ENCODE measurements around the gene SKAP1.
A peak's percentile ranks its signal among the peaks of the same experiment; 100 is the strongest.
"Not testable (repeated sequence)": the region's sequence is repeated elsewhere in the genome, so short reads cannot be mapped to it uniquely, and the experiment has no call there.

SKAP1 gene

GRCh38 chr17:48440669-48441068 is 10.7 kb upstream of the SKAP1 start:
- Mint-ChIP-seq H3K27me3 (no peaks in the 10 kb centered on the region), H3K4me3 (peak overlapping the region; percentile 53), H3K4me1 (peaks cover 93% of the 10 kb centered on the region), H3K36me3 (peaks cover 18% of the 10 kb centered on the region), H3K9me3 (peaks cover 10% of the 10 kb centered on the region), H3K27ac (peak overlapping the region; percentile 96)
- CTCF ChIA-PET = interaction anchor here (1.0 to 3.4 kb wide), 5 partner anchors 12 to 49 kb away, joined by 3 to 24 read pairs (median 7); no protein-coding TSS in a partner anchor
- no peak for DNase-seq

GRCh38 chr17:48439875-48440505 is 10.0 kb upstream of the SKAP1 start:
- Mint-ChIP-seq H3K4me3 (peak overlapping the region; percentile 53), H3K9me3 (peaks cover 10% of the 10 kb centered on the region), H3K27ac (peak overlapping the region; percentile 96), H3K4me1 (peaks cover 93% of the 10 kb centered on the region), H3K36me3 (peaks cover 17% of the 10 kb centered on the region), H3K27me3 (no peaks in the 10 kb centered on the region)
- CTCF ChIA-PET = interaction anchor here (0.7 to 3.4 kb wide), 7 partner anchors 12 to 49 kb away, joined by 3 to 24 read pairs (median 3); no protein-coding TSS in a partner anchor
- peak; percentile 71 for DNase-seq

- Mint-ChIP-seq H3K36me3 (peaks cover 15% of the 10 kb centered on the region), H3K27ac (peak overlapping the region; percentile 96)
- CTCF ChIA-PET = interaction anchor here (0.7 to 3.4 kb wide), 5 partner anchors 11 to 44 kb away, joined by 3 to 24 read pairs (median 8); no protein-coding TSS in a partner anchor
These were observed 9.3 kb upstream of the SKAP1 start for GRCh38 chr17:48439110-48439850.

GRCh38 chr17:48438516-48439061 is 8.6 kb upstream of the SKAP1 start:
- H3K4me3 Mint-ChIP-seq = no peak overlapping the region
- no peaks in the 10 kb centered on the region for H3K27me3 Mint-ChIP-seq
- peaks cover 10% of the 10 kb centered on the region for H3K9me3 Mint-ChIP-seq
- peak overlapping the region; percentile 21 for H3K27ac Mint-ChIP-seq
- H3K4me1 Mint-ChIP-seq = peaks cover 87% of the 10 kb centered on the region
- CTCF ChIA-PET = interaction anchor here (1.9 kb wide), 1 partner anchor 18 kb away, joined by 8 read pairs; no protein-coding TSS in a partner anchor
- H3K36me3 Mint-ChIP-seq = peaks cover 15% of the 10 kb centered on the region
- DNase-seq = no peak

More at GRCh38 chr17:48439110-48439850, 9.3 kb upstream of the SKAP1 start:
- H3K9me3 Mint-ChIP-seq = peaks cover 10% of the 10 kb centered on the region
- no peak for DNase-seq
- no peaks in the 10 kb centered on the region for H3K27me3 Mint-ChIP-seq
- H3K4me3 Mint-ChIP-seq = peak overlapping the region; percentile 53
- peaks cover 90% of the 10 kb centered on the region for H3K4me1 Mint-ChIP-seq

GRCh38 chr17:48433896-48434295 is 3.9 kb upstream of the SKAP1 start:
- Mint-ChIP-seq H3K27ac (no peak overlapping the region), H3K27me3 (peaks cover 3% of the 10 kb centered on the region), H3K4me1 (peaks cover 81% of the 10 kb centered on the region), H3K9me3 (peaks cover 7% of the 10 kb centered on the region), H3K4me3 (no peak overlapping the region), H3K36me3 (peaks cover 19% of the 10 kb centered on the region)
- DNase-seq = no peak
- CTCF ChIA-PET = interaction anchor here (1.1 to 1.7 kb wide), 4 partner anchors 10 to 20 kb away, joined by 3 to 5 read pairs (median 4); no protein-coding TSS in a partner anchor

GRCh38 chr17:48432820-48433775 is 3.1 kb upstream of the SKAP1 start:
- DNase-seq = no peak
- Mint-ChIP-seq H3K36me3 (peaks cover 24% of the 10 kb centered on the region), H3K27ac (no peak overlapping the region)

GRCh38 chr17:48429156-48429555 is 858 bp downstream of the SKAP1 start:
- Mint-ChIP-seq H3K4me1 (peaks cover 70% of the 10 kb centered on the region), H3K27me3 (peaks cover 3% of the 10 kb centered on the region), H3K27ac (peak overlapping the region; percentile 90), H3K9me3 (no peaks in the 10 kb centered on the region), H3K4me3 (peak overlapping the region; percentile 86), H3K36me3 (peaks cover 37% of the 10 kb centered on the region)
- CTCF ChIA-PET = interaction anchor here (1.3 to 1.6 kb wide), 2 partner anchors 11 to 16 kb away, joined by 3 to 8 read pairs; no protein-coding TSS in a partner anchor
- DNase-seq = peak; percentile 53

More at GRCh38 chr17:48432820-48433775, 3.1 kb upstream of the SKAP1 start:
- H3K4me3 Mint-ChIP-seq = no peak overlapping the region
- H3K4me1 Mint-ChIP-seq = peaks cover 73% of the 10 kb centered on the region
- H3K9me3 Mint-ChIP-seq = peaks cover 7% of the 10 kb centered on the region
- H3K27me3 Mint-ChIP-seq = peaks cover 3% of the 10 kb centered on the region
- CTCF ChIA-PET = interaction anchor here (1.1 to 1.7 kb wide), 5 partner anchors 12 to 97 kb away, joined by 3 to 6 read pairs (median 5); no protein-coding TSS in a partner anchor

- peak; percentile 80 for DNase-seq
- Mint-ChIP-seq H3K9me3 (no peaks in the 10 kb centered on the region), H3K27me3 (peaks cover 3% of the 10 kb centered on the region), H3K4me1 (peaks cover 73% of the 10 kb centered on the region), H3K36me3 (peaks cover 45% of the 10 kb centered on the region), H3K4me3 (peak overlapping the region; percentile 86), H3K27ac (peak overlapping the region; percentile 90)
- CTCF ChIA-PET = interaction anchor here (0.9 to 1.6 kb wide), 5 partner anchors 13 to 92 kb away, joined by 3 to 8 read pairs (median 4); no protein-coding TSS in a partner anchor
These were observed 2.4 kb downstream of the SKAP1 start for GRCh38 chr17:48427598-48427997.

- Mint-ChIP-seq H3K27me3 (peaks cover 3% of the 10 kb centered on the region), H3K36me3 (peaks cover 45% of the 10 kb centered on the region), H3K4me3 (peak overlapping the region; percentile 55), H3K27ac (peak overlapping the region; percentile 58), H3K9me3 (no peaks in the 10 kb centered on the region), H3K4me1 (peaks cover 69% of the 10 kb centered on the region)
- no peak for DNase-seq
- CTCF ChIA-PET = interaction anchor here (0.8 to 1.4 kb wide), 2 partner anchors 30 to 75 kb away, joined by 3 to 4 read pairs; no protein-coding TSS in a partner anchor
These were observed 3.1 kb downstream of the SKAP1 start for GRCh38 chr17:48426761-48427500.

GRCh38 chr17:48426019-48426665 is 3.9 kb downstream of the SKAP1 start:
- Mint-ChIP-seq H3K27ac (peak overlapping the region; percentile 58), H3K4me1 (peaks cover 68% of the 10 kb centered on the region), H3K4me3 (peak overlapping the region; percentile 55), H3K9me3 (no peaks in the 10 kb centered on the region), H3K36me3 (peaks cover 49% of the 10 kb centered on the region), H3K27me3 (peaks cover 3% of the 10 kb centered on the region)
- CTCF ChIA-PET = interaction anchor here (0.8 to 1.4 kb wide), 2 partner anchors 31 to 74 kb away, joined by 3 to 4 read pairs; no protein-coding TSS in a partner anchor
- DNase-seq = no peak

GRCh38 chr17:48422060-48422459 is 8.0 kb downstream of the SKAP1 start:
- peaks cover 70% of the 10 kb centered on the region for H3K4me1 Mint-ChIP-seq
- H3K27ac Mint-ChIP-seq, DNase-seq: not testable (repeated sequence)

GRCh38 chr17:48420823-48421222 is 9.2 kb downstream of the SKAP1 start:
- Mint-ChIP-seq H3K4me1 (peaks cover 69% of the 10 kb centered on the region), H3K27ac (no peak overlapping the region), H3K36me3 (peaks cover 46% of the 10 kb centered on the region), H3K27me3 (no peaks in the 10 kb centered on the region), H3K4me3 (no peak overlapping the region), H3K9me3 (no peaks in the 10 kb centered on the region)
- DNase-seq = no peak
- CTCF ChIA-PET = interaction anchor here (1.5 kb wide), 1 partner anchor 36 kb away, joined by 6 read pairs; no protein-coding TSS in a partner anchor

More at GRCh38 chr17:48422060-48422459, 8.0 kb downstream of the SKAP1 start:
- H3K9me3 Mint-ChIP-seq, H3K27me3 Mint-ChIP-seq, H3K4me3 Mint-ChIP-seq: not testable (repeated sequence)
- CTCF ChIA-PET = interaction anchor here (1.5 kb wide), 1 partner anchor 35 kb away, joined by 6 read pairs; no protein-coding TSS in a partner anchor
- peaks cover 47% of the 10 kb centered on the region for H3K36me3 Mint-ChIP-seq
